Progenitor cell of endocrine pancreas (in vitro differentiated cells): ENCODE results near the gene XRN2. TPM values are rescaled to one million over a fixed set of nuclear protein-coding genes. Genes with fewer than 3 reads are reported as not detected.

Experiments used
- DNase-seq: peaks from one replicate; pipeline ENCODE4 v3.0.0; 2021; ENCODE audit warnings: low spot score; ENCODE audit not compliant: unreplicated experiment
- H3K27ac Mint-ChIP-seq: 2 replicates; pipeline ENCODE4 v1.8.0; 2021; ENCODE audit warnings: mild to moderate bottlenecking, moderate library complexity, mixed read lengths
- H3K27me3 Mint-ChIP-seq: 2 replicates; pipeline ENCODE4 v1.8.0; 2021; ENCODE audit warnings: mixed read lengths
- H3K36me3 Mint-ChIP-seq: 2 replicates; pipeline ENCODE4 v1.8.0; 2022; ENCODE audit warnings: mixed read lengths; ENCODE audit not compliant: insufficient read depth
- H3K4me1 Mint-ChIP-seq: 2 replicates; pipeline ENCODE4 v1.8.0; 2021; ENCODE audit warnings: low read depth, mixed read lengths
- H3K4me3 Mint-ChIP-seq: 2 replicates; pipeline ENCODE4 v1.8.0; 2021; ENCODE audit warnings: low read depth, mild to moderate bottlenecking, moderate library complexity, mixed read lengths
- H3K9me3 Mint-ChIP-seq: 2 replicates; pipeline ENCODE4 v1.8.0; 2021; ENCODE audit warnings: low read depth, mixed read lengths
- total RNA-seq: library from RNA; stranded (reverse); gene quantifications from 2 replicates; pipeline ENCODE4 v1.2.1, GENCODE V29; 2021
- TF ChIP-seq, protein P1 (sequence below): fragments of 200-600 bp; sonication (generic); IDR thresholded peaks from one replicate; pipeline ENCODE4 v1.5.0; 2021; ENCODE audit warnings: antibody characterized with exemption, mild to moderate bottlenecking; ENCODE audit not compliant: unreplicated experiment

The XRN2 gene
- total RNA-seq, 1 donor from 2014 or later, result 91.0 TPM

DNA sequence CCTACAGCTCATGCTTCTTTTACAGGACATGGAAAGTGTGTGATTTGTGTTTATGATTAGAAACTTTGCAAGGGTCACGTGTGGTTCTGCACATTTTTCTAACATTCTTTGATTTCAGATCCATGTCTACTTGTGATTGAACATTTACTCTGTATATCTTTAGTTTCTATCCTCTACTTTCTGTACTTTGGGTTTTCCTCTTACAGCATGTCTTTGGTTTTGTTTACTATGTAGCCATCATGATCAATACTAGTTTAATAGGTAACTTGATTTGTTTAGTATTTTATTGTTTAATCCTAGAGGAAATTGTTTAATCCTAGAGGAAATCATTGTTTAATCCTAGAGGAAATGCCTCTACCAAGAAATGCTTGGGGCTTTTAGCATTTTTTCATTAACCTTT, 41.8 kb downstream of the XRN2 start:
- Mint-ChIP-seq H3K36me3 (peaks cover 20% of the 10 kb centered on the region), H3K4me1 (peaks cover 2% of the 10 kb centered on the region), H3K4me3 (no peak overlapping the region), H3K27ac (no peak overlapping the region), H3K9me3 (no peaks in the 10 kb centered on the region), H3K27me3 (no peaks in the 10 kb centered on the region)
- DNase-seq, result no peak
- TF ChIP-seq, protein P1, sequence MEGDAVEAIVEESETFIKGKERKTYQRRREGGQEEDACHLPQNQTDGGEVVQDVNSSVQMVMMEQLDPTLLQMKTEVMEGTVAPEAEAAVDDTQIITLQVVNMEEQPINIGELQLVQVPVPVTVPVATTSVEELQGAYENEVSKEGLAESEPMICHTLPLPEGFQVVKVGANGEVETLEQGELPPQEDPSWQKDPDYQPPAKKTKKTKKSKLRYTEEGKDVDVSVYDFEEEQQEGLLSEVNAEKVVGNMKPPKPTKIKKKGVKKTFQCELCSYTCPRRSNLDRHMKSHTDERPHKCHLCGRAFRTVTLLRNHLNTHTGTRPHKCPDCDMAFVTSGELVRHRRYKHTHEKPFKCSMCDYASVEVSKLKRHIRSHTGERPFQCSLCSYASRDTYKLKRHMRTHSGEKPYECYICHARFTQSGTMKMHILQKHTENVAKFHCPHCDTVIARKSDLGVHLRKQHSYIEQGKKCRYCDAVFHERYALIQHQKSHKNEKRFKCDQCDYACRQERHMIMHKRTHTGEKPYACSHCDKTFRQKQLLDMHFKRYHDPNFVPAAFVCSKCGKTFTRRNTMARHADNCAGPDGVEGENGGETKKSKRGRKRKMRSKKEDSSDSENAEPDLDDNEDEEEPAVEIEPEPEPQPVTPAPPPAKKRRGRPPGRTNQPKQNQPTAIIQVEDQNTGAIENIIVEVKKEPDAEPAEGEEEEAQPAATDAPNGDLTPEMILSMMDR, result no peak

DNA sequence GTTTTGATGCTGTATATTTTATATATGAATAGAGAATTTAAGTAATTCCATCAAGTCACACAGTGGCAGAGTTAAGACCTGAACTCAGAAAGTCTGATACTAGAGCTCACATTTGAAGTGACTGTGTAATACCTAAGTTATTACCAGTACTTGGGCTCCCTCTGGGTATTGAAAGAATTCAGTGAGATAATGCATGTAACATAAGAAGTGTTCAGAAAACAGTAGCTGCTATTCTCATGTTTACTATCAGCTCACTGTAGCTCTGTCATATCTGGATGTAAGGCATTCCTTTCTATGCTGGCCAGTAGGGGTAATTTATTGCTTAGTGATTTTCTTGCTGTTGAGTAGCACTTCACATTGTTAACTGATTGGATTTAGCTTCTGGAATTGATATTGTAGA, 49.6 kb downstream of the XRN2 start:
- Mint-ChIP-seq H3K4me1 (peaks cover 7% of the 10 kb centered on the region), H3K27me3 (no peaks in the 10 kb centered on the region), H3K27ac (no peak overlapping the region), H3K4me3 (no peak overlapping the region), H3K36me3 (peaks cover 15% of the 10 kb centered on the region), H3K9me3 (no peaks in the 10 kb centered on the region)
- TF ChIP-seq, protein P1, result no peak
- no peak for DNase-seq

DNA sequence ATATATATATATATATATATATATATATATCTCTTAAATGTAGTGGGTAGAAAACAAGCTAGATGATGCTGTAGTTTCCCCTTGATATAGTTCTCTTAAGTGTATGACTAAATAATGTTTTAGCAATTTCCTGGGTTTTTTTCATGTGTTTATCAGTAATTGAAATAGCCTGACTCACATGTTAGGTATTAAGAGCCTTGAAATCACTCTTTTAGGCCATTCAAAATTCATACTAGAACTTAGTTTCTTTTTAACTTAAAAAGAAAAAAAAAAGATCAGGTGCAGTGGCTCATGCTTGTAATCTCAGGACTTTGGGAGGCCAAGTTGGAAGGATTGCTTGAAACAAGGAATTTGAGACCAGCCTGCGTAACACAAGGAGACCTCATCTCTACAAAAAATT, 50.1 kb downstream of the XRN2 start:
- TF ChIP-seq, protein P1, result no peak
- Mint-ChIP-seq H3K27me3 (no peaks in the 10 kb centered on the region), H3K36me3 (peaks cover 13% of the 10 kb centered on the region), H3K4me3 (no peak overlapping the region), H3K9me3 (no peaks in the 10 kb centered on the region), H3K4me1 (peaks cover 9% of the 10 kb centered on the region), H3K27ac (no peak overlapping the region)
- DNase-seq, result no peak

DNA sequence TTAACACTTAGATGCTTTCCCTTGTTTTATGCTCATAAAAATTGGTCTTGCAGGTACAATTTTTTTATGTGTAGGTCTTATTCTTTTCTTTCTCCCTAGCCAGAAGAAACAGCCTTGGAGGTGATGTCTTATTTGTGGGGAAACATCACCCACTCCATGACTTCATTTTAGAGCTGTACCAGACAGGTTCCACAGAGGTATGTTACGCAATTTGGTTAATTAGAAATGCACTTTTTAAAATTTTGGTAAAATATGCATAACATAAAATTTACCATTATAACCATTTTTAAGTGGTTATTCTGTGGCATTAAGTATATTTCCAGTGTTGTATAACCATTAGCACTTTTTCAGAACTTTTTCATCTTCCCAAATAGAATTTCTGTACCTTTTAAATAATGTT, 52.9 kb downstream of the XRN2 start:
- Mint-ChIP-seq H3K27me3 (no peaks in the 10 kb centered on the region), H3K27ac (no peak overlapping the region), H3K4me1 (peaks cover 15% of the 10 kb centered on the region), H3K36me3 (peaks cover 12% of the 10 kb centered on the region), H3K4me3 (no peak overlapping the region), H3K9me3 (no peaks in the 10 kb centered on the region)
- DNase-seq, result no peak
- TF ChIP-seq, protein P1, result no peak

DNA sequence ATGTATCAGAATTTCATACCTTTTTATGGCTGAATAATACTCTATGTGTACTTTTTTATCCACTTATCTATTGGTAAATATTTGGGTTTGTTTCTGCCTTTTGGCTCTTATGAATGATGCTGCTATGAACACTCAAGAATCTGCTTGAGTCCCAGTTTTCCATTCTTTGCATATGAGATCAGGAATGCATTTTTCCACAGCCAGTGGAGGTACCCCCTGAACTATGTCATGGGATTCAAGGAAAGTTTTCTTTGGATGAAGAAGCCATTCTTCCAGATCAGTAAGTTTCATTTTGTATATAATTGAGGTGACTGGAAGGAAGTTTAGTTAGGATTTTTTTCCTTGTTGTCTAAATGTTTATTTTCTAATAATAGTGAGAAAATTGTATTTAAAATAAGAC, 53.3 kb downstream of the XRN2 start:
- H3K36me3 Mint-ChIP-seq, result peaks cover 12% of the 10 kb centered on the region
- H3K4me1 Mint-ChIP-seq, result peaks cover 15% of the 10 kb centered on the region
- TF ChIP-seq, protein P1, result no peak
- no peaks in the 10 kb centered on the region for H3K27me3 Mint-ChIP-seq
- H3K9me3 Mint-ChIP-seq, result no peaks in the 10 kb centered on the region
- DNase-seq, result no peak
- H3K27ac Mint-ChIP-seq, result no peak overlapping the region
- H3K4me3 Mint-ChIP-seq, result no peak overlapping the region
